Measurements from ENCODE around the gene RUFY3.
"Not testable (repeated sequence)": the region's sequence is repeated elsewhere in the genome, so short reads cannot be mapped to it uniquely, and the experiment has no call there.

The RUFY3 gene

GRCh38 chr4:70706516-70706915 is 15.2 kb upstream of the RUFY3 start:
- DNase-seq: no peak

GRCh38 chr4:70709611-70710205 is 12.1 kb upstream of the RUFY3 start:
- DNase-seq: peak; percentile 35

- no peak for DNase-seq
These were observed 10.2 kb upstream of the RUFY3 start for GRCh38 chr4:70711599-70711998.

GRCh38 chr4:70712150-70712549 is 9.6 kb upstream of the RUFY3 start:
- DNase-seq: no peak

- no peak for DNase-seq
These were observed 8.9 kb upstream of the RUFY3 start for GRCh38 chr4:70712604-70713452.

GRCh38 chr4:70713453-70714078 is 8.2 kb upstream of the RUFY3 start:
- DNase-seq: no peak

- DNase-seq: no peak
These were observed 7.5 kb upstream of the RUFY3 start for GRCh38 chr4:70714079-70714887.

GRCh38 chr4:70715097-70715496 is 6.7 kb upstream of the RUFY3 start:
- DNase-seq: no peak

GRCh38 chr4:70718811-70719604 is 2.8 kb upstream of the RUFY3 start:
- DNase-seq: no peak

- DNase-seq: peak; percentile 24
These were observed 531 bp downstream of the RUFY3 start for GRCh38 chr4:70722199-70722791.

GRCh38 chr4:70724463-70724862 is 2.7 kb downstream of the RUFY3 start:
- DNase-seq: no peak

GRCh38 chr4:70725633-70726032 is 3.9 kb downstream of the RUFY3 start:
- DNase-seq: no peak

GRCh38 chr4:70726515-70726914 is 4.8 kb downstream of the RUFY3 start:
- not testable (repeated sequence) for DNase-seq

GRCh38 chr4:70728091-70728490 is 6.3 kb downstream of the RUFY3 start:
- DNase-seq: no peak

- DNase-seq: not testable (repeated sequence)
These were observed 11.1 kb downstream of the RUFY3 start for GRCh38 chr4:70732878-70733277.

GRCh38 chr4:70734168-70734954 is 12.6 kb downstream of the RUFY3 start:
- DNase-seq: peak; percentile 9

GRCh38 chr4:70734971-70735370 is 13.2 kb downstream of the RUFY3 start:
- DNase-seq: no peak

- not testable (repeated sequence) for DNase-seq
These were observed 14.2 kb downstream of the RUFY3 start for GRCh38 chr4:70735915-70736314.

GRCh38 chr4:70737006-70737405 is 15.2 kb downstream of the RUFY3 start:
- no peak for DNase-seq

GRCh38 chr4:70737409-70737808 is 15.6 kb downstream of the RUFY3 start:
- DNase-seq: no peak

All from NCI-H1436 (cell line).